Stimulated activated CD4-positive, alpha-beta T cell treated with anti-CD3 and anti-CD28 coated beads, Interleukin-2, amount 100 ng/mL, for 48 hours (primary cell): Measurements from ENCODE around the gene DOCK3.
"Not testable (repeated sequence)": the region's sequence is repeated elsewhere in the genome, so short reads cannot be mapped to it uniquely, and the experiment has no call there.

Experiments used
- DNase-seq, 2 donors: peaks; one replicate each; pipeline ENCODE4 v3.0.0-alpha.2; 2020

Gene DOCK3

DNA sequence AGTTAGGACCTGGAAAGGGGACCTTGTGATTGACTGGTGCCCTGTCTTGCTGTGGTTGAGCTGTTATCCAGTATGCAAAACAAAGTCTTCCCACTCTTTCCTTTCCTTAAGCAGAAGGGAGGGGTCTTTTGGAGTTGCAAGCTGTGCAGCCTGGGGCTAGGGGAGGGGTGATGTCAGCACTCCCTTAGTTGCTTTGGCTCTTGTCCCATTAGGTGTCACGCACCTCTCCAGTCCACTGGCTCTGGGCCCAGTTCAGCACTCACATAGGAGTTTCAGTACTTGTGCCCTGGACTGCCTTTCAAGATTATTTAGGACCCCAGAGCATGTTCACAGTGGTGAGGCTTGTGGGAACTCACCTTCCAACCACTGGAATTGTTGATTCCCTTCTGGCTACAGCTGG lies 238.5 kb downstream of the DOCK3 start:
- DNase-seq, result no peak

DNA sequence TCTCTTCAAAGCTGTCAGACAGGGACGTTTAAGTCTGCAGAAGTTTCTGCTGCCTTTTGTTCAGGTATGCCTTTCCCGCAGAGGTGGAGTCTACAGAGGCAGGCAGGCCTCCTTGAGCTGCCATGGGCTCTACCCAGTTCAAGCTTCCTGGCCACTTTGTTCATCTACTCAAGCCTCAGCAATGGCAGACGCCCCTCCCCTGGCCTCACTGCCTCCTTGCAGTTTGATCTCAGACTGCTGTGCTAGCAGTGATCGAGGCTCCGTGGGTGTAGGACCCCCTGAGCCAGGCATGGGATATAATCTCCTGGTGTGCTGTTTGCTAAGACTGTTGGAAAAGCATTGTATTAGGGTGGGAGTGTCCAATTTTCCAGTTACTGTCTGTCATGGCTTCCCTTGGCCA lies 247.3 kb downstream of the DOCK3 start:
- not testable (repeated sequence) for DNase-seq

DNA sequence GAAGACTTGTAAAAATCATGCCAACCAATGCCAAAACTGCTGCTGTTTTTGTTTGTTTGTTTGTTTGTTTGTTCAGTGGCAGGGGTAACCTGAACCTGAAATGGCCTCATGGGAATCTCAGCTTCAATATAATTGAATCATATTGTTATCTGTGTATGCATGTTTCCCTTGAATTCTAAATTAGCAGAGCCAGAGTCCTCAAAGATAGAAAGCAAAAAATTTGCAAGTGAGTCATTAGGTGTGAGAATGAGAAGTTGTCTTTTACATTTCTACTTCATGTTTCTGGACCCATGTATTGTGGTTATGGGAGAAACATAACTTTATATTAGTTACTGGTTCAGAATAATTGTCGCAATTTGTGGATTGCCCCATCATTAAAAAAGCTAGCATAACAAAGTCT lies 249.2 kb downstream of the DOCK3 start:
- DNase-seq, result no peak

DNA sequence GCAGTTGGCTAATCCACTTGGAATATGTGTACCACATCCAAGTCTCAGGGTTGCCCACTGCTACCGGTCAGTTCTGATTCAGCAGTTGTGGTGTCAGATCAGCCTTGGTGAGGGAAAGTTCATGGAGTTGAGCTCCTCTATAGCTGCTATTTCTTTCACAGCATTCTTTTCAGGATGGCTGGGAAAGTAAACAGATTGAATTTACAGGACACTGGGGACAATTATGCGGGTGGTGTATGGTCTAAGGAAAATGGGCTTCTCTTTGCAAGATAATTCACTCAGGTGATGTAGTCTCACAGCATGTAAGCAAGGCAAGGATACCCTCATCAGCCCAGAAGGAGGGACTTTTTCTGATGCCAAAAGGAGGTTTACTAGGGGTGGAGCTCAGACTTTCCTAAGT lies 249.9 kb downstream of the DOCK3 start:
- DNase-seq, result no peak

DNA sequence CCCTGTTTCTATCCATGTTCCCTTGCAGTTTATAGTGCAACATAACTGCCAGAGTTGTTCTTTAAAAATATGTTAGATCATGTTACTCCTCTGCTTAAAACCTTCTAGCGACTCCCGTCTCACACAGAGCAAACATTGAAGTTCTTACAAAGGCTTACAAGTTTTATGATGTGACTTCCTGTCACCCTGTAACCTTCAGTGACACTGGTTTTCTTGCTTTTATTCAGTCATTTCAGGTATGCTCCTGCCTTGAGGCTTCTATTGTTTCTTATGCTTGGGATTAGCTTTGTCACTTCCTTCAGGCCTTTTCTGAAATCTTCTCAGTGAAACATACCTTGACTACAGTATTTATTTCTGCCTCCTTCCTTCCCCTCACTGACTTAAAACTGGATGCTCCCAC lies 252.1 kb downstream of the DOCK3 start:
- DNase-seq, result no peak

DNA sequence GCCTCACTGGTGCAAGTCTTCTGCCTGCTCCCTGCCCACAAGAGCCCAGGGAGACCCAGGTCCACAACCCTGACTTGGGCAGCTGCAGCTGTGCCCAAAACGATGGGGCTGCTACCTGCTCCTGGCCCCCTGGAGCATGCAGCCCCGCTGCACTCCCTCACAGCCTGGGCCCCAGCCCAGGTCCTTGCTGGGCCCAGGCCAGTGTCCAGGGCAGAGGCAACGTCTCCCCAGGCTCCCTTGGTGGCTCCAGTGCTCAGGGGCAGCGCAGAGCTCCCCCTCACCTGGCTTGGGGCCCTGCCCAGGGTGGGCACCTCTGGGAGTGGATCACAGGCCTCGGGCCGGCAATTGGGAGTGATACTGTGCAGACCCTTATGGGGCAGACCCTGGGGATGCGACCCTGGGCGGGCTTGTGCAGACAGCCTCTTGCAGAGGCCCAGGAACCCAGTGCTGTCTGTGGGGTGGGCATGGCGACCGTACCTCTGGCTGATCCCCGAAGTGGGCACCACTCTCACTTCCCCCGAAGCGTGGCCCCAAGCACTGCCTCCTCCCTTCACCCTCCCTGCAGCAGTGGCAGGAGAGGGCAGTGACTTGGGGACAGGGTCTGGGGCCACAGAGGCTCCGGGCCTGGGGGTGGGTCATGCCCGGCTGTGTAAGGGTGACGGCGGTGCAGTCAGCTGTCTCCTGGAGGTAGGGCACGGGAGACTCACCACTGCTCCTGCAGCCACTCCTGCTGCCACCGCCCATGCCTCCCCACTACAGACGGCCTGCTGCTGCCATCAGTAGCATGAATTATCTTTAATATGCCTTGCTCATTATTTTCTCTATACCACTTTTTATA lies 255.9 kb downstream of the DOCK3 start:
- no peak for DNase-seq

DNA sequence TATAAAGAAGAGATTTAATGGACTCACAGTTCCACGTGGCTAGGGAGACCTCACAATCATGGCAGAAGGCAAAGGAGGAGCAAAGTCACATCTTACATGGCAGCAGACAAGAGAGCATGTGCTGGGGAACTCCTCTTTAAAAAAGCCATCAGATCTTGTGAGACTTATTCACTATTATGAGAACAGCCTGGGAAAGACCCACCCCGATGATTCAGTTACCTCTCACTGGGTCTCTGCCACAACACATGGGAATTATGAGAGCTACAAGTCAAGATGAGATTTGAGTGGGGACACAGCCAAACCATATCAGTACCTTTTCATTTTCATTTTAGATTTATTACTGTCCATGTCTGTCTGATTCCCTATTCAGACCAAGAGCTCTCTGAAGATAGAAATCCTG lies 258.2 kb downstream of the DOCK3 start:
- DNase-seq, result not testable (repeated sequence)

DNA sequence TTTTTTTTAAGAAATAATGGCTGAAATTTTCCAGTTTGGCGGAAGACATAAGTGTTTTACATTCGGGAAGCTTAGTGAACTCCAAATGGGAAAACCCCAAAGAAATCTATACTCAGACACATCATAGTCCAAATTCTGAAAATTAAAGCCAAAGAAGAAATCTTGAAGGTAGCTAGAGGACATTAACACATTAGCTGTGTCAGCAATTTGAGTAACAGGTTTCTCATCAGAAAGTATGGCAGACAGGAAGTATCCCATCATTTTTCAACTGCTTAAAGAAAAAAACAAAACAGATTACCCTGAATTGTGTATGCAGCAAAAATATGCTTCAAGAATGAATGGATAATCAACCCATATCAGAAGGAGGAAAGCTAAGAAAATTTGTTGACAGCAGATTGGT lies 261.7 kb downstream of the DOCK3 start:
- no peak for DNase-seq

DNA sequence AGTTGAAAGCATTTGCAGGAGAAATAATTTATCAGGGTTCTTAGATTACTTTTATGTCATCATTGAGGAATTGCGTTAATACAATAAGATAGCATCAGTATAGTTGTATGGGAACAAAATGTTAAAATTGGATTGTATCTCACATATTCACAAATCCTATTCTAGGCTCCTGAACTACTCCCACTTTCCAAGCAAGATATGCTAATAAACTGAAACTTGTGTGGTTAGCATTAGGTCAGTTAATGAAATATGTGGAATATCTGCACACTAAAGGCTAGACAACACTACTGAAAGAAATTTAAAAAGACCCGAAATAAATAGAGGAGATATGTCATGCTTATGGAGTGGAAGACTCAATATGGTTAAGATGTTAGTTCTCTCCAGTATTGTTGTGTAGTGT lies 272.7 kb downstream of the DOCK3 start:
- DNase-seq, result no peak

DNA sequence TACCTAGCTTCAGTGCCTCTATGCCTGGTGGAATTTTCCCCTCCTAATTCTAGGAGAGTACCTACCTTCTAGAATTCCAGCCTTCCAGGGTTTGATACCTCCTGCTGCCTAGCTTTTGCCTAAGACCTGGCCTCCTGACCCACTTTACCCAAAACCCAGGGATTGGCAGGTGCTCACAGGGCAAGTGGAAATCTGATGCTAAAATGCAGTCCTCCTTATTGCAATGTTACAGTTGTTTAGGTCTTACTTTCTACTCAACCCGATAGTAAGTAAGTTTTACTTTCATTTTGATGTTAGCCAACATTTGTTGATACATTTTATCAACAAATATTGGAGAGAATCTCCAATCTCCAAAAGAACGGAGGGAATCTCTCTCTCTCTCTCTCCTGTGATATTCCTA lies 275.9 kb downstream of the DOCK3 start:
- no peak for DNase-seq

DNA sequence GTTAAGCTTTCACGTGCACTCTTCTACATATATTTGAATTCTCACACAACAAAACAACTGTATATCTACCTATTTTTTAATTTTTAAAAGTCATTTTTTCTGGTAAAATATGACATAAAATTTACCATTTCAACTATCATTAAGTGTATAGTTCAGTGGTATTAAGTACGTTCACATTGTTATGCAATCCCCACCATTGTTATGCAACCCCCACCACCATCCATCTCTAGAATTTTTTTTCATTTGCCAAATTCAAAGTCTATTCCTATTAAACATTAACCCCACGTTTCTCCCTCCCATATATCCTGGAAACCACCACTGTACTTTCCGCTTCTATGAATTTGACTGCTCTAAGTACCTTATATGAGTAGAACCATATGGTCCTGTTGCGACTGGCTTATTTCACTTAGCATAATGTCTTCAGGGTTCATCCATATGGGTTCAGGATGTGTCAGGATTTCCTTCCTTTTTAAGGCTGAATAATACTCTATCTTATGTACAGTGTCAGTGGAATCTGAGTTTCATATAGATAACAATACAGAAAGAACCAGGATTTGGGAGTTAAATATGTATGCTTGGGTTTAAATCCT lies 279.2 kb downstream of the DOCK3 start:
- DNase-seq, result no peak

DNA sequence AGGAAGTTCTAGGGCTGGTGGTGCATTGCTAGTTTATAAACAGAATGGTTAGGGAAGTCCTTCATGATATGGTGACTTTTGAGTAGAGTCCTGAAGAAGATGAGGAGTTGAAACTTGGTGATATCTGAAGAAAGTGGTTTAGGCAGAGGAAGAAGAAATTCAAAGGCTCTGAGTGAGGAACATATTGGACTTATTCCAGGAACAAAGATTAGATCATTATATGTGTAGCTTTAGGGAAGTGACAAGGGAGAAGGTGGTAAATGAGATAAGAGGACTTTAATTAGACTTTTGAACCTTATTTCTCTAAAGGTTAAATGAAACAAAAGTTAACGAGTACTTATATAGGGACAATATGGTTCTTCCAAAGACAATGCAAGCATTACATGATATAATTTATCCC lies 286.7 kb downstream of the DOCK3 start:
- DNase-seq, result no peak

DNA sequence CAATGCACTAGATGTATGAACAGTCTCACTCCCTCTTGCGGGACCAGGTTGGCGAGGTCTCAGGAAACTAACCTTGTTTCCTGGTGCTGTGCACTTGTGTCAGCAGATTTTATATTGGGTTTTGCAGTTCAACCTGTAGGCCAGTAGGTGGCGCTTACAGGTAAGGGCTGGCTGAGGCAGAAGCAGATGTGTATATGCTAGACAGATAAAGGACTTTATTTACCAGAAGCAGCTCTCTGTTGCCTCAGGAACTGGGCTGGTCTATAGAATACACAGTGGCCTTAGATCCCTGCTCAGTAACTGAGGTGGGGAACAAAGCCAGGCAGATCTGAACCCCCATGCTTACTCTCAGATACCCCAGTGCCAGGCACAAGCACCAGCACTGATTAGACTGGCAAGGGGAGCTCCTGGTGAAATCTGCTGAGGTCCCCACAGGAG lies 296.8 kb downstream of the DOCK3 start:
- peak; percentile 35 to 51 for DNase-seq

DNA sequence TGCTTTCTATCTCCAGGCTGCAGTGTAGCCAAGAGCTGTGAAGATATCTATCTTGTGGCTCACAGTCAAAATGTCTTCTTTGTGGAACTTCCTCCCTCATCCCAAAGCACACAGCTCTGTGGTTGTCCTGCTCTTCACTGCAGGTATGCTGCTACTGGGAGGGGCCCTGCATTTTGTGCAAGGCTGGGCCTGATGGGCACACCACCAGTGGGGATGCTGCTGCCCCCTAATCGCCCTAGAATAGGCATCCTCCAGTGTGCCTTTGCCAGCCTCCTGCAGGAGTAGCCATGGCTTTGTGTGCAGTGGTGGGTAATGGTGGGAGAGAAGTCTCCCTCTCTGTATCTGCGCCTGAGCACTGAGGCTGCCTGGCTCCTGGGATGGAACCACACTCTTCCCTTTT lies 297.3 kb downstream of the DOCK3 start:
- DNase-seq, result no peak

DNA sequence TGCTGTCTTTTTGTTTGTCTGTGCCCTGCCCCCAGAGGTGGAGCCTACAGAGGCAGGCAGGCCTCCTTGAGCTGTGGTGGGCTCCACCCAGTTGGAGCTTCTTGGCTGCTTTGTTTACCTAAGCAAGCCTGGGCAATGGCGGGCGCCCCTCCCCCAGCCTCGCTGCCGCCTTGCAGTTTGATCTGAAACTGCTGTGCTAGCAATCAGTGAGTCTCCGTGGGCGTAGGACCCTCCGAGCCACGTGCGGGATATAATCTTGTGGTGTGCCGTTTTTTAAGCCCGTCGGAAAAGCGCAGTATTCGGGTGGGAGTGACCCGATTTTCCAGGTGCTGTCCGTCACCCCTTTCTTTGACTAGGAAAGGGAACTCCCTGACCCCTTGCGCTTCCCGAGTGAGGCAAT lies 303.9 kb downstream of the DOCK3 start:
- DNase-seq, result not testable (repeated sequence)

DNA sequence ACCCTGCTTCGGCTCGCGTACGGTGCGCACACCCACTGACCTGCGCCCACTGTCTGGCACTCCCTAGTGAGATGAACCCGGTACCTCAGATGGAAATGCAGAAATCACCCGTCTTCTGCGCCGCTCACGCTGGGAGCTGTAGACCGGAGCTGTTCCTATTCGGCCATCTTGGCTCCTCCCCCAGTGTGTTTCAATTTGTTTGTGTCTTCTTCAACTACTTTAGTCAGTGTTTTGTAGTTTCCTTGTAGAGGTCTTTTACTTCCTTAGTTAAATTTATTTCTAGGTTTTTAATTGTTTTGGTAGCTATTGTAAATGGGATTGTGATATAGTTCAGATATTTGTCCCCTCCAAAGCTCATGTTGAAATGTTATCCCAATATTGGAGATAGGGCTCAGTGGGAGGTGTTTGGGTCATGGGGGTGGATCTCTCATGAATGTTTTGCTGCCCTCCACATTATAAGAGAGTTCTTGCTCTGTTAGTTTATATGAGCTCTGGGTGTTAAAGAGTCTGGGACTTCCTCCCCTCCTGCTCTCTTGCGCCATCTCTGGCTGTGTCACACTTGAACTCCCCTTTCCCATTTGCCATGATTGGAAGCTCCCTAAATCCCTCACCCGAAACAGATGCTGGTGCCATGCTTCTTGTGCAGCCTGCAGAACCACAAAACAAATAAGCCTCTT lies 304.4 kb downstream of the DOCK3 start:
- DNase-seq, result no peak

DNA sequence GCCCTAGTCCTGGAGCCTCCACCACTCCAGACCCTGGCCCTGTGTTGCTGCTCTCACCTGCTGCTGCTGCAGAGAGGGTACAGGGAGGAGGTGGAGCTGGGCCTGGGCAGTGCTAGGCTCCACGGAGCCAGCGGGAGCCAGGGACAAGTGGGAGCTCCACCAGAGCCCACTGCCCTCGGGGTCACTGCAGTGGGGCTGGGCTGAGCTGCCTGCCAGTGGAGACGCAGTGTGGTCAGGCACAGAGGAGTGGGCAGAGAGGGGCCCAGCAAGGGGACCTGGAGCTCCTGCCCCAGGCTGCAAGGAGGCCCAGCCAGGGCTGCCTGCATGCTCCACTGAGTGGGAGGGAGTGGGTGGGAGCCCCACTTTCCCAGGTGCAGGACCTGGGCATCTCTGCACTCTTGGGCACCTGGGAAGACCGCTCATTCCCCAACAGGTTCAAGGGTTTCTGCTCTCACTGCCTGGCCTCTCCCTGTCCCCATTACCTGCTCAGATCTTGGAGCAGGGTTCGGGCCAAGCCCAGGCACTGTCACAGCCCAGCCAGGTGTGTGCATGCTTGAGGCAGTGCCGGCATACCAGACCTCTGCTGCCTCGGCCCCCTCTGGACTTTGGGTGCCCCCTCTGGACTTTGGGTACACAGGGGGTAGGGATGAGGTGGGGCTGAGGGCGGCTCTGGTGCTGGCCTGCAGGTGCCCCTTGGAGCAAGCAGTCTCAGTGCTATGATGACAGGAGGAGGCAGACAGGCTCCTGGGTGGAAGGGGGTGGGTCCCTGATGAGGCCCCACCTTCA lies 308.0 kb downstream of the DOCK3 start:
- no peak for DNase-seq

DNA sequence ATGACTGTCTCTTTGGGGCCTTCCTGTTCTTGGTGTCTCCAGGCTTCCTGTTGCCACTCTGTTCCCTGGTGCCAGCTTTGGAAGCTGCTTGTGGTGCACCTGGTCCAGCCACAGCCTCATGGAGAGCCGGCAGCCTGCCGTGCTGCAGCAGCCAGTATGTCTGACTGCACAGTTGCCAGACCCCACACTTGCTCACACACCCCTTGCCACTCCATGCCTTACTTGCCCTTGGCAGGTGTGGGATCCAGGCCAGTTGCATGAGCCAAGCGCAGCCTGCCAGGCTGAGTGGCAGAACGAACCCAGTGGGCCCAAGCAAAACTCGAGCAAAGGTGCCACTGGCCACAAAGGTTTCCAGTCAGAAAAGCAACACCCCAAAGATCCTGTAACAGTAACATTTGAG lies 309.2 kb downstream of the DOCK3 start:
- DNase-seq, result no peak

DNA sequence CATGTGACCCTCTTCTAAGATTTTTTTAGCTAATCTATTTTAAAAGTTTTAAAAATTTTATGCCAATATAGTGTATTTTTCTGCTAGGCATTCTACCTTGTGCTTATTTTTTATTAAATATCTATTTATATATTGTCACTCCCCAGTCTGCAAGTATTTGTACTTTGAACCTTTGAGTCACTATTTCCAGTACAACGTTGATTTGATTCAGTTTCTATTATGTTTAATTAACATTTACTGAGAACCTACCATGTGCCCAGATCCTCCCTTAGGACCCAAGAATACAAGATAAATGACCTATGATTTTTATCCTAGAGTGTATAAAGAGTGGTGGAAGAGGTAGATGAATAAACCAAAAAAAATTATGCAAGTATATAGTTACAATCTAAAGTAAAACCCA lies 311.2 kb downstream of the DOCK3 start:
- DNase-seq, result no peak

DNA sequence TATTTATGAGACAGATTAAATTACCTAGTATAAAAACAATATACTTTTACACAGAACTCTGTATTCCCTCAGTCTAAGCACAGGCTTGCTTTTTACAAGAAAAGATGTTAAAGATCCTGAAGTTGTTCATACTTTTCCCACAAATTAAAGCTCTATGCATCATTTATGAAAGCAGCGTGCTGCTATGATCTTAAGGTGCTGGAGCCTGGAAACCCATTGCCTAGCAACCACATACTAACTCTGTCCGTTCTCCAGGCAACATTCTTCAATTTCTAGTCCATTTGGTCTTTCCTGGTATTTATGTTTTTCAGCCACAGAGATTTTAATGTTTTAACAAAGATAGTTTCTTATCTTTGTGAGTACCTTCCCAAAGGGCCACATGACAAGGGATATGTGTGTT lies 312.0 kb downstream of the DOCK3 start:
- DNase-seq, result no peak

DNA sequence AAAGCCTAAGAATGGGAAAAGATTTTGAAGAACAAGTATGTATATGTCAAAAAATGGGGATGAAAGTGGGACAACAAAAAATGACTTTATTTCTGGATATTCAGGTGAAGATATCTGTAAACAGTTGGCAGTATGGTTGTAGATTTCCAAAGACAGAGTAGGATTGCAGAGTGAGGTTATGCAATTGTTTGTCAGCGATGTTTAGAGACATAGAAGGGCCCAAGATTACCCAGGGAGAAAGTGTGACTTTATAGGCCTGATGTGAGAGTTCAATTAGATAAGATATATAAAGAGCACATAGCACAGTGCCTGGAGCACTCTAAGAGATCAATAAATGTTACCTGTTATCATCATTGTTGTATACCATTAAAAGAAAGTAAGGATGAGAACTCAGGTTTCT lies 319.8 kb downstream of the DOCK3 start:
- no peak for DNase-seq

DNA sequence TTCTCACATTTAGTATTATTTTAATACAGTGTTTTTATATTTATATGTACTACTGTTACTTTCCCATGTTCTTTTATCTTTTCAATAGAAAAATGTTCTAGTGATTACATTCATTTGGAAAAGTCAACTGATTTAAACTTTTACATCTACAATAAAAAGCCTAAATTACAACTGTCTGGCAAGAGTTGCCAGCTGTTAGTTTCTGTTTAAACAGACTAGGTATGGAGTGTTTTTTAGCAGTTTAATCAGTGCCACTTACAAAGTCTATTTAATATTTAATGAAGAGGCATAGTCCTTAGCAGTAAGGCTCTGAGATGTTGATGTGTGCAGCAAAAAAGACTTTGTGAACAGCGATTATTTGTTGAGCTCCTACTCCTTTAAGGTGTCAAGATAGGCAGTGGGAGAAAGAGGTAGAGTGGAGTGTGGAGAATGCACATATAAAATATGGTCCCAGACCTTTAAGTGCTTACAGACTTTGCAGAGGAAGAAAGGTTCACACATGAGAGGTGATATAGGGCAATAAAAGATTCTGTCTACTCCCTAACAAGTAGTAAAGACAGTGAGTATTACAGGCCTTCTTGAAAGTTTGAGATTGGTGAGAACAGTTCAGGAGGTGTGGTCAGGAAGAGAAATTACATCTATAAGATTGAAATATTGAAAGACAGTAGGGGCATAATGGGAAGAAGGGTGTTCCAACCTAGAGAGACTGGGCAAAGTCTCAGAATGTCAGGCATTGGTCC lies 320.5 kb downstream of the DOCK3 start:
- DNase-seq, result no peak

DNA sequence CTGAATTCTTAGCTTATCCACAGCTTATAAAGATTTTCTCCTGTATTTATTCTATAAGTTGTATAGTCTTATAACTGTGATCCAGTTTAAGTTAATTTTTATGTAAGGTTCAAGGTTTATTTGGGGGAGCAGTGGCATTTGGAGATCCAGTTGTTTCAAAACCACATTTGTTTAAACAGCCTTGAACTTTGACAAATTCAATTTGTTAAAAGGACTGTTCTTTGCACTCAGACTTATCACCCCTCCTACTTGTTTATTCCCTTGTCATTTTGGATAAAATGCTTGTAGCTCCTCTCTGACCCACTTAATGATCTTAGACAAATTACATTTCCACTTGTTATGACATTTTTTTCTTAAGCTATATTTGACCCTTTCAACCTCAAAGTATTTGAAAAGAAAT lies 327.8 kb downstream of the DOCK3 start:
- no peak for DNase-seq
